ENCODE data around the gene OR10G7.

OR10G7 gene

DNA sequence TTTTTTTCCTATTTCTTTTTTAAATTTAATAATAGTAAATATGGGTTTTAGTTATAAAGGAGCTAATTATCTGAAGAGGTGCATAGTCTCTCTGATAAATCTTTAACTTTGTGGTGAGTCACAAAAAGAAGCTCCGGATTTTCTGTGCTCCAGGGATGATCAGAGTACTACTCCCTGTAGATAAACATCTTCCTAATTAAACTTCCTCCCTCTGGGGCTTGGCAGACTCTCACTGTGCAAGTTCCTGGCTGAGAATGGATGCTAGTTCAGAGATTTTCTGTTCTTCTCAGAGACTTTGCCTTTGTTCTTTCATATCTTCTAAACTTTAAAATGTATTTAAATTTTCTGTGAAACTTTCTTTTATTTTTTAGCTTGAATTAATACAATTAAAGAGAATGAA, at the start of gene OR10G7:
TSS of gene OR10G7 (minus strand) at position 72 of the 400 bp plus-strand sequence. CDS start 2,324 bp downstream, outside the sequence.
- no peaks in the 10 kb centered on the region for H3K79me2 ChIP-seq
- H3K4me2 ChIP-seq (ENCODE audit: low read length): no peak within 1 kb of the TSS
- H3K27me3 ChIP-seq (ENCODE audit: control insufficient read depth, insufficient read depth, low read length): no peaks in the 10 kb centered on the region
- H2AFZ ChIP-seq: no peak within 1 kb of the TSS
- H3K9me3 ChIP-seq (ENCODE audit: control insufficient read depth, low read length): no peaks in the 10 kb centered on the region
- H3K4me3 ChIP-seq (ENCODE audit: low read depth, low read length): no peak within 1 kb of the TSS
- TF ChIP-seq, protein P1, sequence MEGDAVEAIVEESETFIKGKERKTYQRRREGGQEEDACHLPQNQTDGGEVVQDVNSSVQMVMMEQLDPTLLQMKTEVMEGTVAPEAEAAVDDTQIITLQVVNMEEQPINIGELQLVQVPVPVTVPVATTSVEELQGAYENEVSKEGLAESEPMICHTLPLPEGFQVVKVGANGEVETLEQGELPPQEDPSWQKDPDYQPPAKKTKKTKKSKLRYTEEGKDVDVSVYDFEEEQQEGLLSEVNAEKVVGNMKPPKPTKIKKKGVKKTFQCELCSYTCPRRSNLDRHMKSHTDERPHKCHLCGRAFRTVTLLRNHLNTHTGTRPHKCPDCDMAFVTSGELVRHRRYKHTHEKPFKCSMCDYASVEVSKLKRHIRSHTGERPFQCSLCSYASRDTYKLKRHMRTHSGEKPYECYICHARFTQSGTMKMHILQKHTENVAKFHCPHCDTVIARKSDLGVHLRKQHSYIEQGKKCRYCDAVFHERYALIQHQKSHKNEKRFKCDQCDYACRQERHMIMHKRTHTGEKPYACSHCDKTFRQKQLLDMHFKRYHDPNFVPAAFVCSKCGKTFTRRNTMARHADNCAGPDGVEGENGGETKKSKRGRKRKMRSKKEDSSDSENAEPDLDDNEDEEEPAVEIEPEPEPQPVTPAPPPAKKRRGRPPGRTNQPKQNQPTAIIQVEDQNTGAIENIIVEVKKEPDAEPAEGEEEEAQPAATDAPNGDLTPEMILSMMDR (IDR thresholded peaks at IDR 0.05): no peak
- H3K9ac ChIP-seq: no peak within 1 kb of the TSS
- no peaks in the 10 kb centered on the region for H3K36me3 ChIP-seq (ENCODE audit: control insufficient read depth, insufficient read depth, low read length)
- no peaks in the 10 kb centered on the region for H3K4me1 ChIP-seq
- no peak within 1 kb of the TSS for H3K27ac ChIP-seq

GRCh38 chr11:124085997-124086846, 45.1 kb upstream of the OR10G7 start:
- Histone ChIP-seq H3K9ac (no peak overlapping the region), H3K27ac (no peak overlapping the region), H2AFZ (no peak overlapping the region), H3K79me2 (no peaks in the 10 kb centered on the region), H3K9me3 (ENCODE audit: control insufficient read depth, low read length) (no peaks in the 10 kb centered on the region), H3K4me2 (ENCODE audit: low read length) (no peak overlapping the region), H3K4me1 (no peaks in the 10 kb centered on the region), H3K4me3 (ENCODE audit: low read depth, low read length) (no peak overlapping the region), H3K36me3 (ENCODE audit: control insufficient read depth, insufficient read depth, low read length) (no peaks in the 10 kb centered on the region), H3K27me3 (ENCODE audit: control insufficient read depth, insufficient read depth, low read length) (no peaks in the 10 kb centered on the region)
- TF ChIP-seq, protein P1 (IDR thresholded peaks at IDR 0.05): no peak

- Histone ChIP-seq H3K36me3 (ENCODE audit: control insufficient read depth, insufficient read depth, low read length) (no peaks in the 10 kb centered on the region), H3K4me2 (ENCODE audit: low read length) (no peak overlapping the region), H3K27ac (no peak overlapping the region), H3K79me2 (no peaks in the 10 kb centered on the region), H3K4me3 (ENCODE audit: low read depth, low read length) (no peak overlapping the region), H3K9me3 (ENCODE audit: control insufficient read depth, low read length) (no peaks in the 10 kb centered on the region), H3K9ac (no peak overlapping the region), H3K27me3 (ENCODE audit: control insufficient read depth, insufficient read depth, low read length) (no peaks in the 10 kb centered on the region), H3K4me1 (no peaks in the 10 kb centered on the region), H2AFZ (no peak overlapping the region)
- TF ChIP-seq, protein P1 (IDR thresholded peaks at IDR 0.05): no peak
These were observed 44.5 kb upstream of the OR10G7 start for GRCh38 chr11:124085583-124085982.

GRCh38 chr11:124082371-124082770, 41.2 kb upstream of the OR10G7 start:
- Histone ChIP-seq H3K9me3 (ENCODE audit: control insufficient read depth, low read length) (no peaks in the 10 kb centered on the region), H2AFZ (no peak overlapping the region), H3K36me3 (ENCODE audit: control insufficient read depth, insufficient read depth, low read length) (no peaks in the 10 kb centered on the region), H3K4me2 (ENCODE audit: low read length) (no peak overlapping the region), H3K79me2 (no peaks in the 10 kb centered on the region), H3K27ac (no peak overlapping the region), H3K4me1 (no peaks in the 10 kb centered on the region), H3K4me3 (ENCODE audit: low read depth, low read length) (no peak overlapping the region), H3K27me3 (ENCODE audit: control insufficient read depth, insufficient read depth, low read length) (no peaks in the 10 kb centered on the region), H3K9ac (no peak overlapping the region)
- TF ChIP-seq, protein P1 (IDR thresholded peaks at IDR 0.05): no peak

GRCh38 chr11:124081483-124081882, 40.4 kb upstream of the OR10G7 start:
- H3K4me1 ChIP-seq: no peaks in the 10 kb centered on the region
- H3K4me2 ChIP-seq (ENCODE audit: low read length): no peak overlapping the region
- no peaks in the 10 kb centered on the region for H3K36me3 ChIP-seq (ENCODE audit: control insufficient read depth, insufficient read depth, low read length)
- H3K4me3 ChIP-seq (ENCODE audit: low read depth, low read length): no peak overlapping the region
- no peaks in the 10 kb centered on the region for H3K9me3 ChIP-seq (ENCODE audit: control insufficient read depth, low read length)
- H2AFZ ChIP-seq: no peak overlapping the region
- no peaks in the 10 kb centered on the region for H3K27me3 ChIP-seq (ENCODE audit: control insufficient read depth, insufficient read depth, low read length)
- TF ChIP-seq, protein P1 (IDR thresholded peaks at IDR 0.05): no peak
- no peak overlapping the region for H3K9ac ChIP-seq
- no peak overlapping the region for H3K27ac ChIP-seq
- no peaks in the 10 kb centered on the region for H3K79me2 ChIP-seq
